GM19452 (cell line): ENCODE data around the gene GORASP1.

Experiments
- ATAC-seq: cut with Tn5 transposase; IDR thresholded peaks from one replicate; pipeline ENCODE4 v1.9.1; 2021; ENCODE audit not compliant: unreplicated experiment

GORASP1 gene

GRCh38 chr3:39141171-39141995 lies 34.0 kb upstream of the GORASP1 start:
- ATAC-seq, result no peak

DNA sequence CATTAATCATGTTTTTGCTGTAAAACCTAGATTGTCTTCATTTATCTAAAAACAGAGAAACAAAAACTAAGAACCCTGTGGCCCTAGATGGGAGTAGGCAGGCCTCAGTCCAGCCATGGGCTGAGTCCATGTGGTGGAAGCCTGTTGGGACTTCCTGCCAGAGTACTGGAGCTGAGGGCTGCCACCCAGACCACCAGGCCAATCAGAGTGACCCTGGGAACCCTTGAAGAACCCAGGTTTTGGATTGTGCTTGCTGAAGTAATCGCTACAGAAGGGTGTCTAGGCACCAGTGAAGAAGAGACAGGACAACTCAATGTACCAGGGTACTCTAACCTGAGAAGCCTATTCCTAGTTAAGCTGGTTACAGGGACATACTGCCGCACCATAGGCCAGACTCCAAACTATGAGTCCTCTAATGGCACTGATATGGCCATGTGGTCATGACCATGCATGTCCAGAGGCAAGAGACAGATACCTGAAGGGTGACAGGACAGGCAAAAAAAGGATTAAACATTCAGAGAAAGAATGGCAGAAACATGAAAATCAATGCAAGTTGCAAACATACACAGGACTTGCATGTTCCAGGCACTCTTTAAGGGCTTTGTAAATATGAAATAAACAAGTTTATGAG lies 33.0 kb upstream of the GORASP1 start:
- ATAC-seq, result no peak

GRCh38 chr3:39139442-39139841 lies 32.0 kb upstream of the GORASP1 start:
- ATAC-seq, result no peak

- ATAC-seq, result no peak
Measured at GRCh38 chr3:39138804-39139415, 31.5 kb upstream of the GORASP1 start.

DNA sequence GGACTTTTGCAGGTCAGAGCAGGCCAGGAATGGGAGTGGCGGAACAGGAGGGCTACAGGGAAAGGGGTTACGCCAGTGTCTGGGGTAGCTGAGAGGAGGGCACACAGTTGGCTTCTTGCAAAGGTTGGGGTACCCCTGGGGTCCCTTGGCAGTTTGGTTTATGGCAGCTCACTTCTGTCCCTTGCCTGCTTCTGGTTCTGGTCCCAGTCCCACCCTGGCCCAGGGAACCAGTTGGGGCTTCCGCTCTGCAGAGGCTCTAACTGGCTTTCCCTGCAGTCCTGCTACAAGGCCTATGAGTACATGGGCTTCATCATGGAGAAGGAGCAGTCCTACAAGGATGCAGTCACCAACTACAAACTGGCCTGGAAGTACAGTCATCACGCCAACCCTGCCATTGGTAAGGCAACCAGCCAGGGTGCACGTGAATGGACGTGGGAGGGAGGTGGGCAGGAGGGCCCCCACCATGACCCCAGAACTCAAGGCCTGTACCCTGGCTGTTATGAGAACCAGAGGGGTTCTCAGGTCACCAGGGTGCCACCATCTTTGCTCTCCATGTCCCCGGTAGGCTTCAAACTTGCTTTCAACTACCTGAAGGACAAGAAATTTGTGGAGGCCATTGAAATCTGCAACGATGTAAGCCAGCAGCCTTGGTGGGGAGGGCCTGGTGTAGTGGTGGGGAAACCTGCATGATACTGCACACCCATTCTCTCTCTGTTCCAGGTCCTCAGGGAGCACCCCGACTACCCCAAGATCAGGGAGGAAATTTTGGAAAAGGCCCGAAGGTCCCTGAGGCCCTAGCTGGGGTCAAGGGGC lies 30.8 kb upstream of the GORASP1 start:
- no peak for ATAC-seq

GRCh38 chr3:39137435-39137936 lies 30.1 kb upstream of the GORASP1 start:
- no peak for ATAC-seq

DNA sequence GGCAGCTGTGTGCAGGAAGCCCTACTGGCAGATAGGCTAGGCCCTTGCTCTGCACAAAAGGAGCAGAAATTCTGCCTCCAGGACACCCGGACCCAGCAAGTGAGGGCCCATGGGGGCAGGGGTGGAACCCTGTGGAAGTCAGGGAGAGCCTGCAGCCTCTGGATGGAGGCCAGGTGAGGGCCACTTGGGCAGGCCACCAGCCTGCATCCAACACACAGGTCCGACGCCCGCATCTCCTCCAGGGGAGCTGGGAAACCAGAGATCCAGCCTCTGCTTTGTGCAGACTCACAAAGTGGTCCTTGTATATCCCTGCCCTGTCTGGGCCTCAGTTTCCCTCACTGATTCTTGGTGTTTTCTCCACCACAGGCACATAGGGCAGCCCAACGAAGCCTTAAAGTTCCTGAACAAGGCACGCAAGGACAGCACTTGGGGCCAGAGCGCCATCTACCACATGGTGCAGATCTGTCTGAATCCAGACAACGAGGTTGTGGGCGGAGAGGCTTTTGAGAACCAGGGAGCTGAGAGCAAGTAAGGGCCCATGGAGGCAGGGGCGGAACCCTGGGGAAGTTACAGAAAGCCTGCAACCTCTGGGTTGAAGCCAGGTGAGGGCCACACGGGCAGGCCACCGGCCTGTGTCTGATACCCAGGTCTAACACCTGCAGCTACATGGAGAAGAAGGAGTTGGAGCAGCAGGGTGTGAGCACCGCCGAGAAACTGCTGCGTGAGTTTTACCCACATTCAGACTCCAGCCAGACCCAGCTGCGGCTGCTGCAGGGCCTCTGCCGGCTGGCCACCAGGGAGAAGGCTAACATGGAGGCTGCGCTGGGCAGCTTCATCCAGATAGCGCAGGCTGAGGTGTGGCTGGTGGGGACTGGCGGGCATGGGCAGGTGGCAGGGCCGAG lies 29.4 kb upstream of the GORASP1 start:
- ATAC-seq, result no peak

DNA sequence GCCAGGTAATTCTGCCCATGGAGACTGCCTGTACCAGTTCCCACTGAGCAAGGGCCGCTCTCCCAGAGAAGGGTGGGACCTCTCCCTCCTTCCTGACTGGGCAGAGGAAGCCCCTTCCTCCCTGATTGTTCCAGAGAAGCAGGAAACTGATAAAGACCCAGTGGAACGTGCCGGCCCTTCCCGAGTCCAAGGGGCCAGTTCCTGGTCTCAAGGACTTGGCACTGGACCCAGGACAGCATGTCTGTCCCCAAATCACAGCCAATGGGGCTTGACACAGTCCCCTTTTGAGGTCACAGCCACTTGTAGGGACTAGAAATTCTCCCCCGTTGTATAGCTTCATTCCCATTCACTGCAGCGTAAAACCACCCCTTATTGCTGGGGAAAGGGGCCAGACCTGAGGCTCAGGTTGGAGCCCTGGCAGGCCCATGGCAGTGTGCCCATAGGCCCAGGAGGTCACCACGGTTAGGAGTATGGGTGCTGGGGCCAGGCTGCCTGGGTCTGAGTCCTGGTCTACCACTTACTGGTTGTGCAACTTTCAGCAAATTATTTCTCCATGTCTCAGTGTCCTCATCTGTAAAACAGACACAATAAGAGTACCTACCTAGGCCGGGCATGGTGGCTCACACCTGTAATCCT lies 27.9 kb upstream of the GORASP1 start:
- no peak for ATAC-seq

GRCh38 chr3:39134305-39134704 lies 26.9 kb upstream of the GORASP1 start:
- ATAC-seq, result no peak

- no peak for ATAC-seq
Measured at GRCh38 chr3:39133822-39134221, 26.4 kb upstream of the GORASP1 start.

GRCh38 chr3:39133093-39133490 lies 25.7 kb upstream of the GORASP1 start:
- no peak for ATAC-seq

DNA sequence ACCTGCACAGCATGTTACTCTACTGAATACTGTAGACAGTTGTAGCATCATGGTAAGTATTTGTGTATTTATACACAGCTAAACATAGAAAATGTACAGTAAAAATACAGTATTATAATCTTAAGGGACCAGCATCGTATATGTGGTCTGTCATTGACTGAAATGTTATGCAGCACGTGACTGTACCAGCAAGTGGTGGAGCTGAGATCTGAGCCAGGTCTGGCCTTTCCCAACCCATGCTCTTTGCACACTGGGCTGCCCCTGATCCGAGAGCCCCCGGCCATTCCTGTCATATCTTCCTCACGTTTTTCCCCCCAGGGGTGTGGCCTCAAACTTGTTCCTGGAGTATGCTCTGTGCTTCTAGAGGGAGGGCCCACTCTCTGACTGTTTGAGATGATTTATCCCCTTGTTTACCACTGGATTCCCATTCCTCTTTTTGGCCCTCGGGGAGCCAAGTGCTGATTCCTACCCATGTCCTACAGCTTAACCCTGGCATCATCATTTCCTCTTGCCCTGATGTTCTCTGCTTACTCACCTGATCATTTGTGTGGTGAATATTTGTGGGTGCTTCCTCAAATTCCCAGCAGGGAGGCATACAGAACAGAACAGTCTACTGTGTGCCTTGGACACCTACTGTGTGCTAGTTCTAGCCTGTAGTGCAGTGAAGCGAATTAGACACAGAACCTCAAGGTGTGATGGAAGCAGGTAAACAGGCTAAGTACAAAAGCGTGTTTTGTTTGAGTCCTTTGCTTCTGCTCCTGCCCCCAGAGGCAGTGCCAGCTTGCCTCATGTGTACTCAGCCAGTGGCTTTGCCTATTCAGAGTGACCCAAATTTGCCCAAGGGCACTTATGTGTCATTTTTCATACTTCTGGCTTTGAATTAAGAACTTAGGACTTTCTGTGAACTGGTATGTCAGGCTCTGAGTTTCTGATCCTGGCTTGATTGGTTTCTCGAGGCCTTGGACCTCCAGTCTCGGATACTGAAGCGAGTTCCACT lies 25.0 kb upstream of the GORASP1 start:
- no peak for ATAC-seq

DNA sequence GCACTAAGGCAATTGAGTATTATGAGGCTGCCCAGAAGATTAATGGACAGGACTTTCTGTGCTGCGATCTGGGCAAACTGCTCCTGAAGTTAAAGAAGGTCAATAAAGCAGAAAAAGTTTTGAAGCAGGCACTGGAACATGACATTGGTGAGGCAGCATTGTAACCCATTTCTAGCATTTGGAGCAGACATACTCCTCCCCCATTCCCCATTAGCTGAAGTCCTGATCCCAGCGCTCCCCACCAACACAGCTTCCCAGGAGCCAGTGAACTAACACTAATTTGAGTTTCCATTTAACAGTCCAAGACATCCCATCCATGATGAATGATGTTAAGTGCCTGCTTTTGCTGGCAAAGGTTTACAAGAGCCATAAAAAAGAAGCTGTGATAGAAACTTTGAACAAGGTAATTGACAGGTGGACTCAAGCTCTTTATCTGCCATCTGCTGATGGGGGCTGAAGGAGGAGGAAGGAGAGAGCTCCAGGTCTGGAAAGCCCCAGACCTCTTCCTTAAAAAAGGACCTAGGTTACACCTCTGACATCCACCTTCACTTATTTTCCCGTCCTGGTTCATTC lies 23.4 kb upstream of the GORASP1 start:
- no peak for ATAC-seq

DNA sequence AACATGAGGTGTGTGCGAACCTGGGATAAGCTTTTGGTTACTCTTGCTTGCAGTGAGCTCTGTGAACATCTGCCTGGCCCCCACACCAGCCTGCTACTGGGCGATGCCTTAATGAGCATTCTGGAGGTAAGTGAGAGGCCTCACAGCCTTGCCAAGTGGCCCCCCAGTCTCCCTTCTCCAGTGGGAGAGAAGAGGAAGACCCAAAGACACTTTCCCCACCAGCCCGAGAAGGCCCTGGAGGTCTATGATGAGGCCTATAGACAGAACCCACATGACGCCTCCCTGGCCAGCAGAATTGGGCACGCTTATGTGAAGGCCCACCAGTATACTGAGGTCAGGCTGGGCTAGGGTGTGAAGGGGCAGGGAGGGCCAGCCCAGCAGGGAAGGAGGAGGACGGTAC lies 22.6 kb upstream of the GORASP1 start:
- ATAC-seq, result no peak

GRCh38 chr3:39128951-39129350 lies 21.5 kb upstream of the GORASP1 start:
- ATAC-seq, result no peak

- no peak for ATAC-seq
Measured at GRCh38 chr3:39127908-39128304, 20.5 kb upstream of the GORASP1 start.

DNA sequence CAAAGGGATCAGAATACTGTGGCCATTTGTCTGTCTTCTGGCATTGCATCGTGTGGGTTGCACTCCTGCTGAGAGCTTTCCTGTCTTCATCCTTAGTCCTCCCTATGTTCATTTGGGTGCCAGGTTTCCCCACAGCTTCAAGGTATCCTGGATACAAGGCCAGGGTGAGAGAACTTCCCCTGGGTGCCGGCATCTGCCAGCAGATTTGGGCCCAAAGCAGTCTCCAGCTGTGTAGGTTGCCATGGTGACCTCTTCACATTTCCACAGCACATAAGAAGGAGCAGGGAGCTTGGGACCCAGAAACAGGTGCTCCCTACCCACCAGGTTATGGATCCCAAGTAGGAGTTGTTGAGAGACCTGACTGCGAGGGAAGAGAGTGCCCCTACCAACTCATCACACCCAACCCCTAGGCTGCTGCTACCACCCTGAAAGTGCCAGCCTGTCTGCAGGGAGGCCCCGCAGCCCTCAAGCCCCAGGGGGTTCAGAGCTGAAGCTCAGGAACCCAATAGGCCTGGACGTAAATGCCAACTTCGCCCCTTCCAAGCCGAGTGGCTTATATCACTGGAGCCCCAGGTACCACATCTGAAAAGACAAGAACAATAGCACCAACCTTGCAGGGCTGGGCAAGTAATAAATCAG lies 20.0 kb upstream of the GORASP1 start:
- no peak for ATAC-seq
